ENCODE data around the gene TAF10. TPM values are rescaled to one million over a fixed set of nuclear protein-coding genes. Genes with fewer than 3 reads are reported as not detected.
A peak's percentile ranks its signal among the peaks of the same experiment; 100 is the strongest.

The TAF10 gene
- total and polyA plus RNA-seq, 2 donors, result 119 to 160 TPM

DNA sequence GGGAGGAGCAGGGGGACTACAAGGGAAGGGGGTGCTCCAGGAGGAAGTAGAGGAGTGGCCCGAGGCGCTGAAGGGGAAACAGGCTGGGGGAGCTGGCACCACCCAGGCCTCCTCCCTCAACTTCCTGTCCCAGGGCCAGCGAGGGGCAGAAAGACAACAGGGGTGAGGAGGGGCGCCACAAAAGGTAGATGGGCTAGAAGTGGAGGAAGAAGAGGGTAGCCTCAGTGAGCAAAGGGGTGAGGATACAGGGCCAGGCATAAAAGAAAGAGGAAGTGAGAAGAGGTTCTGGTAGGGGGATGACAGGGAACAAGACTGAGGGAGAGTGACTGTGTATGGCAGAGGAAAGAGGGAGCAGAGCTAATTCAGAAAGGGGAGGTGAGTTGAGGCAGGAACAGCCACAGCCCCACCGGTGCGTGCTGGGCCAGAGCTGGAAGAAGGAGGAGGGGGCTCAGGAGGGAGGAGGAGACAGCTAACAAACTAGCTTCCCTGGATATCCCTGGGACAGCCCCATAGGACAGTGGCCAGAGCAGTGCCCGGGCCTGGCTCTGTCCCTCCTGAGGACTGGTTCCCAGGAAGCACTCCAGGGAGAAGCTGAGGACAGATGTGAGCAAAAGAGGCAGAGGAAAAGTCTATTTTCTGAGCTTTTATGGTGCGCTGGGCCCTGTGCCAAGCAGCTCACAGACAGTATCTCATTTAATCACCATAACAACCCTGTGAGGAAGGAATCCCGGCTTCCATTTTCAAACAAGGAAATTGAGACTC, 35.1 kb upstream of the TAF10 start:
- DNase-seq (ENCODE audit: low read depth in 6 of 9, low spot score in 9 of 9), result peak in 3 of 9 donors; percentile 18 to 66 (median 42)
- no peaks in the 10 kb centered on the region for H3K36me3 ChIP-seq (ENCODE audit: control insufficient read depth in 2 of 2, insufficient read depth in 2 of 2, low read length in 1 of 2)
- H3K9me3 ChIP-seq (ENCODE audit: control insufficient read depth in 2 of 2, insufficient read depth in 1 of 2, low read length in 1 of 2), result no peaks in the 10 kb centered on the region
- no peak overlapping the region for H3K4me3 ChIP-seq (ENCODE audit: low read length in 2 of 2)
- H3K4me1 ChIP-seq (ENCODE audit: control insufficient read depth in 2 of 2, insufficient read depth in 2 of 2, low read length in 2 of 2), result peaks cover 4 to 20% of the 10 kb centered on the region in 2 donors
- H3K27ac ChIP-seq (ENCODE audit: low read depth in 1 of 2, low read length in 1 of 2), result peak overlapping the region; percentile 33 to 68
- WGBS, result 37% methylated on average over 9 of the region's 9 CpGs
- H3K27me3 ChIP-seq (ENCODE audit: control insufficient read depth in 2 of 2, insufficient read depth in 1 of 2, low read length in 1 of 2), result no peaks in the 10 kb centered on the region

GRCh38 chr11:6646576-6646917, 34.5 kb upstream of the TAF10 start:
- no peaks in the 10 kb centered on the region for H3K27me3 ChIP-seq (ENCODE audit: control insufficient read depth in 2 of 2, insufficient read depth in 1 of 2, low read length in 1 of 2)
- H3K27ac ChIP-seq (ENCODE audit: low read depth in 1 of 2, low read length in 1 of 2), result peak overlapping the region in 1 of 2 donors; percentile 68
- H3K4me1 ChIP-seq (ENCODE audit: control insufficient read depth in 2 of 2, insufficient read depth in 2 of 2, low read length in 2 of 2), result peaks cover 4 to 20% of the 10 kb centered on the region in 2 donors
- H3K36me3 ChIP-seq (ENCODE audit: control insufficient read depth in 2 of 2, insufficient read depth in 2 of 2, low read length in 1 of 2), result no peaks in the 10 kb centered on the region
- no peaks in the 10 kb centered on the region for H3K9me3 ChIP-seq (ENCODE audit: control insufficient read depth in 2 of 2, insufficient read depth in 1 of 2, low read length in 1 of 2)
- no peak overlapping the region for H3K4me3 ChIP-seq (ENCODE audit: low read length in 2 of 2)
- 59% methylated on average over 3 of the region's 3 CpGs for WGBS
- DNase-seq (ENCODE audit: low read depth in 6 of 9, low spot score in 9 of 9), result no peak

DNA sequence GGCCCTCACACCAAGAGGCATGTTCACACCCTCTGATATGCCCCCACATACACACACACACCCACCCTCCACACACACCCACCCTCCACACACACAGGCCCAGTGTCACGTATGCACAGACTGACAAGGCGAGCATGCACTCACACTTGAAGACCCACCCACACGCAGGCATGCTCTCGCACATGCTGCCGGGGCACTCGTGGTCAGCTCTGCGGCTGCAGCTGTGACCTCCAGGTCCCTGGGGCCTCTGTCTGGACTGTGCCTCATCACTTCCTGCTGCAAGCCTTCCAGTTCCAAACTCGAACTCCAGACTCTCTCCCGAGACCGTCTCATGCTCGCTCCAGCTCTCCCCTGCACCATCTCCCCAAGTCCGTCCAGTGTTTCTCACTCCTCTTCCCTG, 34.1 kb upstream of the TAF10 start:
- WGBS, result 91% methylated on average over 12 of the region's 12 CpGs
- no peaks in the 10 kb centered on the region for H3K9me3 ChIP-seq (ENCODE audit: control insufficient read depth in 2 of 2, insufficient read depth in 1 of 2, low read length in 1 of 2)
- H3K27ac ChIP-seq (ENCODE audit: low read depth in 1 of 2, low read length in 1 of 2), result peak overlapping the region in 1 of 2 donors; percentile 68
- no peak for DNase-seq (ENCODE audit: low read depth in 6 of 9, low spot score in 9 of 9)
- peaks cover 4 to 20% of the 10 kb centered on the region in 2 donors for H3K4me1 ChIP-seq (ENCODE audit: control insufficient read depth in 2 of 2, insufficient read depth in 2 of 2, low read length in 2 of 2)
- no peaks in the 10 kb centered on the region for H3K36me3 ChIP-seq (ENCODE audit: control insufficient read depth in 2 of 2, insufficient read depth in 2 of 2, low read length in 1 of 2)
- no peaks in the 10 kb centered on the region for H3K27me3 ChIP-seq (ENCODE audit: control insufficient read depth in 2 of 2, insufficient read depth in 1 of 2, low read length in 1 of 2)
- no peak overlapping the region for H3K4me3 ChIP-seq (ENCODE audit: low read length in 2 of 2)

GRCh38 chr11:6642957-6643356, 30.9 kb upstream of the TAF10 start:
- Histone ChIP-seq H3K27ac (ENCODE audit: low read depth in 1 of 2, low read length in 1 of 2) (no peak overlapping the region), H3K4me1 (ENCODE audit: control insufficient read depth in 2 of 2, insufficient read depth in 2 of 2, low read length in 2 of 2) (peaks cover 4 to 20% of the 10 kb centered on the region in 2 donors)
- WGBS, result 89% methylated on average over 7 of the region's 7 CpGs

DNA sequence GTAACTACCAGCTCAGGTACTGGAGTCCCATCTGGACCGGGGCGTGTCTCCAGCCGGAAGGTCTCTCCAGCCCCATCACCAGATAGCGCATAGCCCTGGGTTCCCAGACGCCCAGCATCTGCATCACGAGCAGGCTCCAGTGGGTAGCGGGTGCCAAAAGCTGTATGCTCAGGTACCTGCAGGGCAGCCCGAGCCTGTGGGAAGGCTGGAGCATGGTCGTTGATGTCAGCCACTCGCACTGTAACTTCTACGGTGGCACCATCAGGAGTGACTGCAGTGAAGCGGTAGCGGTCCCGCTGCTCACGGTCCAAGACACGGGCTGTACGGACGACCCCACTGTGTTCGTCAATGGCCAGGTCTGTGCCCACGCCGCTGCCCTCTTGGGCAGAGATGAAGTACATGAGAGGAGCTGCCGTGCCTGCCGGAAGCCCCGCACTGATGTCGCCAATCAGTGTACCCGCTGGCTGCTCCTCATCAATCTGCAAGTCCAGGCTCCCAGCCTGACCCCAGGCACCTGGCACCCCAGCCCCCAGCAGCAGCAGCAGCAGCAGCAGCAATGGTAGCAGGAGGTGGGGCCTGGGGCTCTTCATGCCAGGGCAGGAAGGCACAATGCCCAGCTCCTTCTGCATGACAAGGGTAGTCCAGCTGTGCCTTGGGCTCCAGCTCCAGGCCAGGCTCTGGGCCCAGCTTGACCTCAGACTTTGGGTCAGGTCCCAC, 29.1 kb upstream of the TAF10 start:
- H3K4me1 ChIP-seq (ENCODE audit: control insufficient read depth in 2 of 2, insufficient read depth in 2 of 2, low read length in 2 of 2), result peaks cover 0 to 1% of the 10 kb centered on the region in 2 donors
- H3K4me3 ChIP-seq (ENCODE audit: low read length in 2 of 2), result no peak overlapping the region
- no peak overlapping the region for H3K27ac ChIP-seq (ENCODE audit: low read depth in 1 of 2, low read length in 1 of 2)
- H3K36me3 ChIP-seq (ENCODE audit: control insufficient read depth in 2 of 2, insufficient read depth in 2 of 2, low read length in 1 of 2), result peaks cover 0 to 6% of the 10 kb centered on the region in 2 donors
- no peaks in the 10 kb centered on the region for H3K27me3 ChIP-seq (ENCODE audit: control insufficient read depth in 2 of 2, insufficient read depth in 1 of 2, low read length in 1 of 2)
- H3K9me3 ChIP-seq (ENCODE audit: control insufficient read depth in 2 of 2, insufficient read depth in 1 of 2, low read length in 1 of 2), result no peaks in the 10 kb centered on the region
- 98% methylated on average over 26 of the region's 26 CpGs for WGBS
- no peak for DNase-seq (ENCODE audit: low read depth in 6 of 9, low spot score in 9 of 9)

More at GRCh38 chr11:6642957-6643356, 30.9 kb upstream of the TAF10 start:
- Histone ChIP-seq H3K4me3 (ENCODE audit: low read length in 2 of 2) (no peak overlapping the region), H3K36me3 (ENCODE audit: control insufficient read depth in 2 of 2, insufficient read depth in 2 of 2, low read length in 1 of 2) (peaks cover 0 to 6% of the 10 kb centered on the region in 2 donors), H3K27me3 (ENCODE audit: control insufficient read depth in 2 of 2, insufficient read depth in 1 of 2, low read length in 1 of 2) (no peaks in the 10 kb centered on the region), H3K9me3 (ENCODE audit: control insufficient read depth in 2 of 2, insufficient read depth in 1 of 2, low read length in 1 of 2) (no peaks in the 10 kb centered on the region)
- no peak for DNase-seq (ENCODE audit: low read depth in 6 of 9, low spot score in 9 of 9)

DNA sequence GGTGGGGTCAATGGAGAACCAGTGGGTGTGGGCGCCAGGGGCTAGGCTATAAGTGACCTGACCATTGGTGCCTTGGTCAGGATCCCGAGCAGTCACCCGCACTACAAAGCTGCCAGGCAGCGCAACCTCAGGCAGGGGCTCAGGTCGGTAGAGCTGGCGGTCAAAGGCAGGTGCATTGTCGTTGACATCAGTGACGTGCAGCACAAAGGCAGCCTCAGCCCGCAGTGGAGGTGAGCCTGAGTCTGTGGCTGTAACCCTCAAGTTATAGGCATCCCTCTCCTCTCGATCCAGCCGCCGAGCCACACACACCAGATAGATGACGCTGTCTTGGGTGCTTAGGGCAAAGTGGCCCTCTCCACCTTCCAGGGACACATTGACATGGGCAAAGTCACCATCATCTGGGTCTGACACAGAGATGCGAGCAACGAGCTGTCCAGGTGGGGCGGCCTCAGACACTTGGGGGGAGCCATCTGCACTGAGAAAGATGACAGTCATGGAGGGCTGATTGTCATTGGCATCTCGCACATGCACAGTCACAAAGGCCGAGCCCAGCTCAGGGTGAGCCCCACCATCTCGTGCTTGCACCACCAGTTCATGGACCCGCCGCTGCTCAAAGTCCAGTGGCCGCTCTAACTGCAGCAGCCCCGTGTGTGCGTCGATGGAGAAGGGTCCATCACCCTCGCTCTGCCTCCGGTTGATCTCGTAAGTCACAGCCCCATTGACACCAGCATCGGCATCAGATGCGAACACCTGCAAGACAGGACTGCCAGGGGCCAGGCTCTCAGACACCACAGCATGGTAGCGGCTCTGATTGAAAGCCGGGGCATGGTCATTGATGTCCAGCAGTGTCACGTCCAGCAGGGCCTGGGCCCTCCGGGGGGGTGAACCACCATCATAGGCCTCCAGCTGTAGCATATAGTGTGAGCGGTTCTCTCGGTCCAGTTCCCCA, 28.3 kb upstream of the TAF10 start:
- 98% methylated on average over 36 of the region's 36 CpGs for WGBS
- Histone ChIP-seq H3K27me3 (ENCODE audit: control insufficient read depth in 2 of 2, insufficient read depth in 1 of 2, low read length in 1 of 2) (no peaks in the 10 kb centered on the region), H3K9me3 (ENCODE audit: control insufficient read depth in 2 of 2, insufficient read depth in 1 of 2, low read length in 1 of 2) (no peaks in the 10 kb centered on the region), H3K36me3 (ENCODE audit: control insufficient read depth in 2 of 2, insufficient read depth in 2 of 2, low read length in 1 of 2) (peaks cover 0 to 6% of the 10 kb centered on the region in 2 donors), H3K4me1 (ENCODE audit: control insufficient read depth in 2 of 2, insufficient read depth in 2 of 2, low read length in 2 of 2) (no peaks in the 10 kb centered on the region), H3K4me3 (ENCODE audit: low read length in 2 of 2) (no peak overlapping the region), H3K27ac (ENCODE audit: low read depth in 1 of 2, low read length in 1 of 2) (no peak overlapping the region)
- DNase-seq (ENCODE audit: low read depth in 6 of 9, low spot score in 9 of 9), result no peak

- Histone ChIP-seq H3K27me3 (ENCODE audit: control insufficient read depth in 2 of 2, insufficient read depth in 1 of 2, low read length in 1 of 2) (no peaks in the 10 kb centered on the region), H3K27ac (ENCODE audit: low read depth in 1 of 2, low read length in 1 of 2) (no peak overlapping the region), H3K4me3 (ENCODE audit: low read length in 2 of 2) (no peak overlapping the region), H3K9me3 (ENCODE audit: control insufficient read depth in 2 of 2, insufficient read depth in 1 of 2, low read length in 1 of 2) (no peaks in the 10 kb centered on the region), H3K4me1 (ENCODE audit: control insufficient read depth in 2 of 2, insufficient read depth in 2 of 2, low read length in 2 of 2) (no peaks in the 10 kb centered on the region), H3K36me3 (ENCODE audit: control insufficient read depth in 2 of 2, insufficient read depth in 2 of 2, low read length in 1 of 2) (peaks cover 0 to 6% of the 10 kb centered on the region in 2 donors)
- DNase-seq (ENCODE audit: low read depth in 6 of 9, low spot score in 9 of 9), result no peak
- WGBS, result 93% methylated on average over 4 of the region's 4 CpGs
These were observed 26.4 kb upstream of the TAF10 start for GRCh38 chr11:6638429-6638828.

DNA sequence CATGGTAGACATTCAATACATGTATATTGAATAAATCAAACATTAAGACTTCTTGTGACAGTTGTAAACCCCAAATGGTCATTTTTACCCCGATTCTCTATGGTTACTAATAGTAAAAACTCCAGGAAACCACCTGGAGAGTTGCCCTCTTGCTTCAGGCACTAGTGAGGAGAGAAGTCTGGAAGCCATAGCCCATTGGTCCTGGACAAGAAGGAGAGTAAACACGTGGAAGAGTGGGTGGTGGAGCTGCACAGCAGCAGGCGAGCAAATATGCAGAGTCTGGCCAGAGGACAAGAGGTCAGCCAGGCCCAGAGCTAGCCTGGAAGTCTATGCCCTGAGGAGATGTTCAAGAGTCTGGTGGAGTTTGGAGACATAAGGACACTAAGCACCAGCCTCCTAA, 25.9 kb upstream of the TAF10 start:
- 90% methylated on average over 3 of the region's 3 CpGs for WGBS
- Histone ChIP-seq H3K36me3 (ENCODE audit: control insufficient read depth in 2 of 2, insufficient read depth in 2 of 2, low read length in 1 of 2) (peaks cover 0 to 8% of the 10 kb centered on the region in 2 donors), H3K4me1 (ENCODE audit: control insufficient read depth in 2 of 2, insufficient read depth in 2 of 2, low read length in 2 of 2) (no peaks in the 10 kb centered on the region), H3K27me3 (ENCODE audit: control insufficient read depth in 2 of 2, insufficient read depth in 1 of 2, low read length in 1 of 2) (no peaks in the 10 kb centered on the region), H3K9me3 (ENCODE audit: control insufficient read depth in 2 of 2, insufficient read depth in 1 of 2, low read length in 1 of 2) (no peaks in the 10 kb centered on the region), H3K27ac (ENCODE audit: low read depth in 1 of 2, low read length in 1 of 2) (no peak overlapping the region), H3K4me3 (ENCODE audit: low read length in 2 of 2) (no peak overlapping the region)
- no peak for DNase-seq (ENCODE audit: low read depth in 6 of 9, low spot score in 9 of 9)

All from thymus (tissue), 11 donors.